Brain microvascular endothelial cell (primary cell): Measurements from ENCODE around the gene PCYT1A.

Experiments used
- DNase-seq: peaks from one replicate; pipeline ENCODE4 v3.0.0-alpha.2; 2020
- H3K27ac ChIP-seq: fragments of 250-450 bp; sonication (Bioruptor Pico); 2 replicates; pipeline ENCODE4 v1.5.1; 2020; ENCODE audit warnings: mild to moderate bottlenecking, moderate library complexity
- H3K27me3 ChIP-seq: fragments of 250-450 bp; sonication (Bioruptor Pico); replicated peaks from 2 replicates; pipeline ENCODE4 v1.5.1; 2020; ENCODE audit warnings: mild to moderate bottlenecking
- H3K36me3 ChIP-seq: fragments of 250-450 bp; sonication (Bioruptor Pico); replicated peaks from 2 replicates; pipeline ENCODE4 v1.5.1; 2020; ENCODE audit warnings: mild to moderate bottlenecking
- H3K4me3 ChIP-seq: 2 replicates; pipeline ENCODE4 v1.5.1; 2011; ENCODE audit warnings: low read depth, mild to moderate bottlenecking, control low read depth, low read length, moderate library complexity
- in situ Hi-C: cut with HindIII; loops from 2 replicates; pipeline ENCODE4 v1.10.0; 2017; ENCODE audit warnings: low sequenced_read_pairs, low pct_ligation_motif_present
- TF ChIP-seq, protein P1 (sequence below): IDR thresholded peaks from 2 replicates; pipeline ENCODE4 v1.5.1; 2011; ENCODE audit warnings: low read depth, mild to moderate bottlenecking, moderate library complexity, low read length, control low read depth, inconsistent platforms; ENCODE audit errors: missing control alignments

Gene PCYT1A

GRCh38 chr3:196220991-196221390, 66.5 kb downstream of the PCYT1A start:
- TF ChIP-seq, protein P1, sequence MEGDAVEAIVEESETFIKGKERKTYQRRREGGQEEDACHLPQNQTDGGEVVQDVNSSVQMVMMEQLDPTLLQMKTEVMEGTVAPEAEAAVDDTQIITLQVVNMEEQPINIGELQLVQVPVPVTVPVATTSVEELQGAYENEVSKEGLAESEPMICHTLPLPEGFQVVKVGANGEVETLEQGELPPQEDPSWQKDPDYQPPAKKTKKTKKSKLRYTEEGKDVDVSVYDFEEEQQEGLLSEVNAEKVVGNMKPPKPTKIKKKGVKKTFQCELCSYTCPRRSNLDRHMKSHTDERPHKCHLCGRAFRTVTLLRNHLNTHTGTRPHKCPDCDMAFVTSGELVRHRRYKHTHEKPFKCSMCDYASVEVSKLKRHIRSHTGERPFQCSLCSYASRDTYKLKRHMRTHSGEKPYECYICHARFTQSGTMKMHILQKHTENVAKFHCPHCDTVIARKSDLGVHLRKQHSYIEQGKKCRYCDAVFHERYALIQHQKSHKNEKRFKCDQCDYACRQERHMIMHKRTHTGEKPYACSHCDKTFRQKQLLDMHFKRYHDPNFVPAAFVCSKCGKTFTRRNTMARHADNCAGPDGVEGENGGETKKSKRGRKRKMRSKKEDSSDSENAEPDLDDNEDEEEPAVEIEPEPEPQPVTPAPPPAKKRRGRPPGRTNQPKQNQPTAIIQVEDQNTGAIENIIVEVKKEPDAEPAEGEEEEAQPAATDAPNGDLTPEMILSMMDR: no peak
- Histone ChIP-seq H3K27ac (no peak overlapping the region), H3K4me3 (no peak overlapping the region), H3K27me3 (no peaks in the 10 kb centered on the region), H3K36me3 (no peaks in the 10 kb centered on the region)
- in situ Hi-C loops: no loop called here
- no peak for DNase-seq

GRCh38 chr3:196220587-196220986, 66.9 kb downstream of the PCYT1A start:
- no peak overlapping the region for H3K27ac ChIP-seq
- in situ Hi-C loops: no loop called here
- no peaks in the 10 kb centered on the region for H3K36me3 ChIP-seq
- TF ChIP-seq, protein P1: no peak
- no peak for DNase-seq
- H3K4me3 ChIP-seq: no peak overlapping the region
- no peaks in the 10 kb centered on the region for H3K27me3 ChIP-seq

DNA sequence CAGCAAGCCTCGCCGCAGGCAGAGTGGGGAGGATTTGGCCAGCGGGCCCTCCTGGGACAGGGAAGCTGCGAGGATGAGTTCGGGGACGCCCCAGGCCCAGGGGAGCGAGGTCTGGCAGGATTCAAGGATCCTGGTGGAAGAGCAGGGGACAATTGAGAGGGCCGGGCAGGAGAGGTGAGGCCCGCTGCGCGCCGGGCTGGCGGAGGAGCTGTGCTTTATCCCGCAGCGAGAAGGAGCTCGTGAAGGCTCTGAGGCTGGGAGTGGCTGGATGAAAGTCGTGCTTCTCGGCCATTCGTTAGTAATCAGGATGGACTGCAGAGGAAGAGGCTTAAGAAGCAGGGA, 67.6 kb downstream of the PCYT1A start:
- in situ Hi-C loops: no loop called here
- H3K27ac ChIP-seq: peak overlapping the region; percentile 53
- no peak for DNase-seq
- TF ChIP-seq, protein P1: no peak
- no peaks in the 10 kb centered on the region for H3K27me3 ChIP-seq
- no peak overlapping the region for H3K4me3 ChIP-seq
- no peaks in the 10 kb centered on the region for H3K36me3 ChIP-seq

- Histone ChIP-seq H3K27ac (peak overlapping the region; percentile 53), H3K27me3 (no peaks in the 10 kb centered on the region), H3K4me3 (peak overlapping the region; percentile 31), H3K36me3 (no peaks in the 10 kb centered on the region)
- TF ChIP-seq, protein P1: no peak
- in situ Hi-C loops: no loop called here
- peak; percentile 98 for DNase-seq
Observed at GRCh38 chr3:196219194-196219969, 68.1 kb downstream of the PCYT1A start.

- H3K27ac ChIP-seq: no peak overlapping the region
- H3K36me3 ChIP-seq: no peaks in the 10 kb centered on the region
- in situ Hi-C loops: no loop called here
- TF ChIP-seq, protein P1: no peak
- no peak overlapping the region for H3K4me3 ChIP-seq
- no peak for DNase-seq
- no peaks in the 10 kb centered on the region for H3K27me3 ChIP-seq
Observed at GRCh38 chr3:196218155-196218712, 69.3 kb downstream of the PCYT1A start.
